ENCODE measurements around the gene TMEM62. TPM values are rescaled to one million over a fixed set of nuclear protein-coding genes. Genes with fewer than 3 reads are reported as not detected.
A peak's percentile ranks its signal among the peaks of the same experiment; 100 is the strongest.

The TMEM62 gene
- total and polyA plus RNA-seq, 2 of the 8 experiments (the other 6 are each of a cell fraction or from before 2014, with no cell fraction given), result 2.0 to 4.0 TPM

- TF ChIP-seq ATF2 (IDR thresholded peaks at IDR 0.05; ENCODE audit: low read length) (0 out of 2 replicates have a peak, but pooled peaks have one; percentile 42), USF2 (IDR thresholded peaks at IDR 0.05; ENCODE audit: low read length) (no peak), GTF2F1 (IDR thresholded peaks at IDR 0.05; ENCODE audit: borderline replicate concordance, low read depth, low read length) (0 out of 2 replicates have a peak, but pooled peaks have one; percentile 32), E2F6 (IDR thresholded peaks at IDR 0.05) (no peak), CEBPB (IDR thresholded peaks at IDR 0.05; ENCODE audit: low read depth, low read length) (no peak), SUZ12 (IDR thresholded peaks at IDR 0.05; ENCODE audit: low read length) (no peak), CBX8 (IDR thresholded peaks at IDR 0.05; ENCODE audit: borderline replicate concordance, low read depth, low read length) (no peak), ASH2L (IDR thresholded peaks at IDR 0.05; ENCODE audit: low read length) (peak; percentile 99), RAD21 (IDR thresholded peaks at IDR 0.05 in 1 of 2, conservative IDR thresholded peaks at IDR 0.05 in 1 of 2; ENCODE audit: low read depth in 2 of 2, low read length in 2 of 2) (no peak), SIX5 (IDR thresholded peaks at IDR 0.05; ENCODE audit: low read depth, low read length) (no peak), HDAC2 (IDR thresholded peaks at IDR 0.05; ENCODE audit: borderline replicate concordance in 1 of 2, low read depth in 2 of 2, low read length in 2 of 2) (peak in 1 of 2 experiments; percentile 68; a peak in 1 of 4 replicates), EP300 (IDR thresholded peaks at IDR 0.05; ENCODE audit: borderline replicate concordance in 1 of 2, low read depth in 2 of 2, low read length in 2 of 2) (0 out of 3 replicates have a peak, but pooled peaks of 1 of the 2 experiments have one; percentile 15), TCF12 (IDR thresholded peaks at IDR 0.05; ENCODE audit: low read depth, low read length) (no peak), PHF8 (conservative IDR thresholded peaks at IDR 0.05; ENCODE audit: low read depth, low read length) (peak; percentile 81), SAP30 (IDR thresholded peaks at IDR 0.05; ENCODE audit: insufficient read depth, insufficient replicate concordance, low read length) (no peak), EGR1 (IDR thresholded peaks at IDR 0.05; ENCODE audit: borderline replicate concordance, low read depth, low read length) (peak; percentile 82), CREB1 (IDR thresholded peaks at IDR 0.05) (peak; percentile 81)
Measured at GRCh38 chr15:43105778-43106485, 27.5 kb upstream of the TMEM62 start, which contains the start of gene UBR1 (continued).
